HG03159 (cell line): ENCODE measurements around the gene YPEL3.

Experiments used
- ATAC-seq: cut with Tn5 transposase; IDR thresholded peaks from one replicate; pipeline ENCODE4 v1.9.1; 2021; ENCODE audit warnings: mild to moderate bottlenecking, moderate library complexity; ENCODE audit not compliant: unreplicated experiment

Gene YPEL3

GRCh38 chr16:30075503-30076275, 20.3 kb downstream of the YPEL3 start, which contains the start of gene PPP4C:
PPP4C (plus strand) TSS chr16:30075994; CDS start chr16:30076378, 384 bp downstream.
- peak; percentile 66 for ATAC-seq

- no peak for ATAC-seq
These were observed 25.5 kb downstream of the YPEL3 start for GRCh38 chr16:30070490-30070889.

GRCh38 chr16:30069611-30070462, 26.2 kb downstream of the YPEL3 start:
- ATAC-seq, result no peak

DNA sequence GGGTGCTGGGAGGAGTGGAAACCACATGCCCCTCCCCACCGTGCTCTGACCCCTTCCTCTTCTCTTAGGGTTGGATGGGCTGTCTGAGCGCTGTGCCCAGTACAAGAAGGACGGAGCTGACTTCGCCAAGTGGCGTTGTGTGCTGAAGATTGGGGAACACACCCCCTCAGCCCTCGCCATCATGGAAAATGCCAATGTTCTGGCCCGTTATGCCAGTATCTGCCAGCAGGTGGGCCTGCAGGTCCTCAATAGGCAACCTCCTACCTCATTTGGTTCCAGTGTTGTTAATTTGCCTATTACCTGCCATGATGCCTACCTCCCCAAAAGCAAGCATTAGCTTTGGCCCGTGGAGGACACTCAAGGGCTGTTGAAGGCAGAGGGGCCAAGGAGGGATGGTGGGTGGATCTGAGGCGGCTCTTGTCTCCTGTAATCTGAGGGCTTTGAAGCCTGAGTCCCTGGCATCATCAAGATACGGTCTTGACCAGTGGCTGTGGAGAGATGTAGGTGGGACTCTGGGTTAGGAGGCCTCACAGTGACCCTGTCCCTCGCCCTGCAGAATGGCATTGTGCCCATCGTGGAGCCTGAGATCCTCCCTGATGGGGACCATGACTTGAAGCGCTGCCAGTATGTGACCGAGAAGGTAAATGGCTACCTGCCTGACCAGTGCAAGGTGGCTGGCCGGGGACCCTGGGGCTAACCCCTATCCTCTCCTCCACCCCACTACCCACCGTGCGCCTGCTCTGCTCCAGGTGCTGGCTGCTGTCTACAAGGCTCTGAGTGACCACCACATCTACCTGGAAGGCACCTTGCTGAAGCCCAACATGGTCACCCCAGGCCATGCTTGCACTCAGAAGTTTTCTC, 27.0 kb downstream of the YPEL3 start:
- no peak for ATAC-seq

GRCh38 chr16:30068333-30068732, 27.7 kb downstream of the YPEL3 start:
- ATAC-seq, result no peak

DNA sequence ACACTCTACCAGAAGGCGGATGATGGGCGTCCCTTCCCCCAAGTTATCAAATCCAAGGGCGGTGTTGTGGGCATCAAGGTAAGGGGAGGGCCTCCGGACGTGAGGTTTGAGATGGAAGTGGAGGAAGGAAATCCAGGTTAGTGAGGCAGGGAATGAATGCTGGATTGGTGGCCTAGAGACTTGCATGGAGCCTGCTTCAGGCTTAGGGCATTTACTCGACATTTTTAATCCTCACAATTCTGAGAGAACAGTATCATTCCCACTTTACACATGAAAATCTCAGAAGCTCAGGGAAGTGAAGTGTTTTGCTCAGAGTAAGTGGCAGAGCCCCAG, 28.5 kb downstream of the YPEL3 start:
- no peak for ATAC-seq

- no peak for ATAC-seq
These were observed 29.0 kb downstream of the YPEL3 start for GRCh38 chr16:30066761-30067583.

GRCh38 chr16:30065943-30066760, 29.9 kb downstream of the YPEL3 start:
- ATAC-seq, result no peak

GRCh38 chr16:30065102-30065942, 30.7 kb downstream of the YPEL3 start, which contains the start of gene ALDOA:
ALDOA (plus strand) TSS chr16:30065760; CDS start chr16:30066898, 1,138 bp downstream.
- peak; percentile 72 for ATAC-seq

GRCh38 chr16:30064729-30065101, 31.3 kb downstream of the YPEL3 start:
- no peak for ATAC-seq

GRCh38 chr16:30063893-30064728, 31.9 kb downstream of the YPEL3 start:
- ATAC-seq, result no peak

GRCh38 chr16:30063278-30063892, 32.6 kb downstream of the YPEL3 start:
- no peak for ATAC-seq

- no peak for ATAC-seq
These were observed 35.0 kb downstream of the YPEL3 start for GRCh38 chr16:30060836-30061554.

GRCh38 chr16:30060346-30060745, 35.7 kb downstream of the YPEL3 start:
- ATAC-seq, result no peak

DNA sequence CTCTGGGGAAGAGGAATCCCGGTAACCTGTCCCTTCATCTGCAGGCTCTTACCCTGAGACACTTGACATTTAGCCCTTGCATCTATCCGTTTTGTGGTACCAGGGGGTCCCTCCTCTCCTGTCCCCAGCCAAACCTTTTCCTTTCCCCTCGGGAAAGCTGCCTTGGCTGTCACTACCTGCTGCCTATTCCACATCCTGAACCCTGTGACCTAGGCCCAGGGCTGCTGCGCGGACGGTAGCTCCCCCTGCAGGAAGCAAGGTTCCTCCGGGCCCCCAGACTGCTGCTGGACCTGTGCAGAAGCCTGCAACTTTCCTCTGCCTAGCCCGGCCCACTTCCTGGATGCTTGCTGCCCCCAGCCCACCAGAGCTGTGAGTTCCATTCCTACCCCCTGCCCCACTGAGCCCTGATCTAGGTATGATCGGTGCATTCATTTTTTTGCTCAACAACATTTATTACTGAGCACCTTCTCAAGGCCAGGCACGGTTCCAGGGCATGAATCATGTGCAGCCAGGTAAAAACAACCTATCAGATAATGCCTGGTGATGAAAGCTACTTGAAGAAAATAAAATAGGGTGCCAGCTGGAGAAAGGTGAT, 41.0 kb downstream of the YPEL3 start:
- ATAC-seq, result no peak

GRCh38 chr16:30054451-30054850, 41.6 kb downstream of the YPEL3 start:
- no peak for ATAC-seq
